Frontal cortex (tissue), 4 donors: Measurements from ENCODE around the gene RIMKLA. TPM values are rescaled to one million over a fixed set of nuclear protein-coding genes. Genes with fewer than 3 reads are reported as not detected.

Source experiments
- DNase-seq, 2 donors: peaks; one replicate each; pipeline ENCODE4 v3.0.0; 2012; ENCODE audit warnings: low spot score in 2 of 2
- FAIRE-seq: peaks from 2 replicates; lab custom pipeline; 2012; peaks lifted over from hg19 to GRCh38; lab: Jason Lieb, UNC
- total RNA-seq: library from RNA; depleted of rRNA; stranded (reverse); fragments of >200 nt; gene quantifications from one replicate; pipeline ENCODE4 v1.2.3, GENCODE V29; 2014
- donor health status: control.
- donor health status: control.
- donor health status: control.

The RIMKLA gene
- total RNA-seq, 1 donor from 2014 or later = 31.4 TPM

DNA sequence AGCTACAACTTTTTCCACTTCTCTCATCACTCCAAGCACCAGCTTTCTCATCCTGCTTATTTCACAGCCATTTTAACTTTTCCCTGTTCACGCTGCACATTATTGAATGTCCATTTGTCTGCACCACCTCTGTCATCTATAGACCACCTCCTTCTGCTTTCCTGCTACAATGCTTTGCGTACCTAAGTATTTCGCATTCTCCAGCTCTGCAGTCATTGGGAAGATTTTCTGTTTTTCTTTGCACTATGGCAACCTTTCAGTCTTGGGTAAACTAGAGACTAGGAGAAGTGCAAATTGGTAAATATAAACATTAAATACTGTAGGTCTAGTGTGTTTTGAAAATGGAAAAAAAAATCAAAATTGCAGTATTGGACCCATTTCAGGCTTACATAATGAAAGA, 83.3 kb downstream of the RIMKLA start:
- no peak for DNase-seq
- no peak for FAIRE-seq

DNA sequence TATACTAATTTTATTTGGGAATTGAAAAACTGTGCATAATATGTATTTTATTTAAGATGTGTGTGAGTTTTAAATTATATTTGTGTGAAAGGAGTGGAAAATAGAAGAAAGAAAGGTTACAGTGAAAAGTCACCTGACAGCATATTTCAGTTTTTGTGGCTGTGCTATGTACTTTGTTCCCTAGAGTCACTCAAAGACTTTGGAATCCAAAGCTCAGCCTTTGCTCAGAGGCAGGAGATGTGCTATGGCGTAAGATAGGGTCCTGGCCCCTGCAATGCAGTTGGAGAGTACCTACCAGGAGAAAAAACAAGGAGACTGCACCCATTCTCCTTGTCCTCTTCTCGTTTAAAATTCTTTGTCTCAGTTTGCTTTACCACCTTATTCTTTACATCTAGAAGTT, 85.4 kb downstream of the RIMKLA start:
- FAIRE-seq (no peak), DNase-seq (no peak)

DNA sequence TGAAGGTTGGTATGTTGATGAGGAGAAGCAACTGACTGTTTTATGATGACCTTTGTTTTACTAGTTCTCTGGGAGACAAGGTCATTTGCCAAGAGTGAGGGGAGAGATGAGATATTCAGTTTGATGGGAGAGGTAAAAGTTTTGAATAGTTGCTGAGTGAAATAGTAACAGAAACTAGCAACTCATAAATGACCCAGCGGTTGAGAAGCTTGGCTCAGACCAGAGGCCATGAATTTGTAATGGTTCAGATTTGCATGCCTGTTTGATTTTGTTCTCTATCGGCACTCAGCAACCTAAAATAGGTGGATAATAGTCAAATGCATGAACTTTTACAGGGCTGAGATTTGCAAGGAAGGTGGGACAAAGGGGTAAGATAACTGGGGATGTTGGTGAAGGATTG, 89.1 kb downstream of the RIMKLA start:
- no peak for FAIRE-seq
- no peak for DNase-seq

Other genes with a start within 250 kb of the RIMKLA start
- not detected for gene GUCA2B, start 227.4 kb upstream of the RIMKLA start, total RNA-seq
- gene GUCA2A, start 216.0 kb upstream of the RIMKLA start, total RNA-seq = not detected
- gene FOXJ3, start 45.6 kb upstream of the RIMKLA start, total RNA-seq = 90.5 TPM
- not detected for gene ZMYND12, start 75.2 kb downstream of the RIMKLA start, total RNA-seq
- 24.1 TPM for gene PPCS, start 75.8 kb downstream of the RIMKLA start, total RNA-seq
- 11.8 TPM for gene CCDC30, start 82.5 kb downstream of the RIMKLA start, total RNA-seq